ENCODE measurements around the gene TBC1D22B.

TBC1D22B gene

GRCh38 chr6:37354526-37355384, 97.2 kb downstream of the TBC1D22B start:
- Histone ChIP-seq H3K27ac (ENCODE audit: poor library complexity, severe bottlenecking) (peak overlapping the region; percentile 17), H3K4me3 (ENCODE audit: severe bottlenecking) (peak overlapping the region; percentile 94), H3K9me3 (ENCODE audit: severe bottlenecking) (no peaks in the 10 kb centered on the region), H3K27me3 (ENCODE audit: insufficient read depth, poor library complexity, severe bottlenecking) (no peaks in the 10 kb centered on the region), H3K36me3 (ENCODE audit: low read depth) (peaks cover 8% of the 10 kb centered on the region), H3K4me1 (ENCODE audit: insufficient read depth, poor library complexity, severe bottlenecking) (peaks cover 3% of the 10 kb centered on the region)
- peak; percentile 55 for ATAC-seq (ENCODE audit: low read depth)
- TF ChIP-seq CTCF (IDR thresholded peaks at IDR 0.05; ENCODE audit: poor library complexity, severe bottlenecking): no peak
- DNase-seq (ENCODE audit: low spot score): peak; percentile 45

- Histone ChIP-seq H3K4me3 (ENCODE audit: severe bottlenecking) (no peak overlapping the region), H3K9me3 (ENCODE audit: severe bottlenecking) (no peaks in the 10 kb centered on the region), H3K4me1 (ENCODE audit: insufficient read depth, poor library complexity, severe bottlenecking) (peaks cover 3% of the 10 kb centered on the region), H3K27me3 (ENCODE audit: insufficient read depth, poor library complexity, severe bottlenecking) (no peaks in the 10 kb centered on the region), H3K27ac (ENCODE audit: poor library complexity, severe bottlenecking) (no peak overlapping the region), H3K36me3 (ENCODE audit: low read depth) (peaks cover 31% of the 10 kb centered on the region)
- TF ChIP-seq CTCF (IDR thresholded peaks at IDR 0.05; ENCODE audit: poor library complexity, severe bottlenecking): no peak
- ATAC-seq (ENCODE audit: low read depth): no peak
- no peak for DNase-seq (ENCODE audit: low spot score)
These were observed 99.7 kb downstream of the TBC1D22B start for GRCh38 chr6:37357288-37357687.

- peaks cover 3% of the 10 kb centered on the region for H3K4me1 ChIP-seq (ENCODE audit: insufficient read depth, poor library complexity, severe bottlenecking)
- no peak for ATAC-seq (ENCODE audit: low read depth)
These were observed 100.3 kb downstream of the TBC1D22B start for GRCh38 chr6:37357860-37358259.

GRCh38 chr6:37359039-37359438, 101.5 kb downstream of the TBC1D22B start:
- ATAC-seq (ENCODE audit: low read depth): no peak

More at GRCh38 chr6:37357860-37358259, 100.3 kb downstream of the TBC1D22B start:
- Histone ChIP-seq H3K27me3 (ENCODE audit: insufficient read depth, poor library complexity, severe bottlenecking) (no peaks in the 10 kb centered on the region), H3K4me3 (ENCODE audit: severe bottlenecking) (no peak overlapping the region), H3K36me3 (ENCODE audit: low read depth) (peaks cover 34% of the 10 kb centered on the region), H3K27ac (ENCODE audit: poor library complexity, severe bottlenecking) (no peak overlapping the region), H3K9me3 (ENCODE audit: severe bottlenecking) (no peaks in the 10 kb centered on the region)
- DNase-seq (ENCODE audit: low spot score): no peak
- TF ChIP-seq CTCF (IDR thresholded peaks at IDR 0.05; ENCODE audit: poor library complexity, severe bottlenecking): no peak

More at GRCh38 chr6:37359039-37359438, 101.5 kb downstream of the TBC1D22B start:
- Histone ChIP-seq H3K27ac (ENCODE audit: poor library complexity, severe bottlenecking) (no peak overlapping the region), H3K27me3 (ENCODE audit: insufficient read depth, poor library complexity, severe bottlenecking) (no peaks in the 10 kb centered on the region), H3K36me3 (ENCODE audit: low read depth) (peaks cover 39% of the 10 kb centered on the region), H3K4me1 (ENCODE audit: insufficient read depth, poor library complexity, severe bottlenecking) (no peaks in the 10 kb centered on the region), H3K9me3 (ENCODE audit: severe bottlenecking) (no peaks in the 10 kb centered on the region), H3K4me3 (ENCODE audit: severe bottlenecking) (no peak overlapping the region)
- no peak for DNase-seq (ENCODE audit: low spot score)
- TF ChIP-seq CTCF (IDR thresholded peaks at IDR 0.05; ENCODE audit: poor library complexity, severe bottlenecking): no peak
